Ascending aorta (tissue), 2 donors: ENCODE results near the gene UBAP2L. TPM values are rescaled to one million over a fixed set of nuclear protein-coding genes. Genes with fewer than 3 reads are reported as not detected.
"Not testable (repeated sequence)": the region's sequence is repeated elsewhere in the genome, so short reads cannot be mapped to it uniquely, and the experiment has no call there.

Experiments used
- DNase-seq, 2 donors: peaks; one replicate each; pipeline ENCODE4 v3.0.0-alpha.2; 2019; ENCODE audit warnings: low spot score in 2 of 2
- H3K27ac ChIP-seq, 2 donors: fragments of 200-600 bp; sonication (generic); one replicate each; pipeline ENCODE4 v1.5.1; 2016 to 2017; ENCODE audit warnings: mild to moderate bottlenecking in 1 of 2
- H3K27me3 ChIP-seq: fragments of 200-600 bp; sonication (generic); one replicate; pipeline ENCODE4 v1.5.1; 2017
- H3K36me3 ChIP-seq, 2 donors: fragments of 200-600 bp; sonication (generic); one replicate each; pipeline ENCODE4 v1.5.1; 2016
- H3K4me1 ChIP-seq, 2 donors: fragments of 200-600 bp; sonication (generic); one replicate each; pipeline ENCODE4 v1.5.1; 2016 to 2017; ENCODE audit warnings: mild to moderate bottlenecking in 1 of 2
- H3K4me3 ChIP-seq, 2 donors: fragments of 200-600 bp; sonication (generic); one replicate each; pipeline ENCODE4 v1.5.1; 2016 to 2017; ENCODE audit warnings: mild to moderate bottlenecking in 1 of 2
- H3K9me3 ChIP-seq, 2 donors: fragments of 200-600 bp; sonication (generic); one replicate each; pipeline ENCODE4 v1.5.1; 2016
- CTCF ChIP-seq, 3 experiments: fragments of 200-600 bp in 2 of 3; fragments of 450-650 bp in 1 of 3; sonication (generic) in 2 of 3; IDR thresholded peaks; one replicate each; pipeline ENCODE4 v1.5.1; 2016 to 2019; ENCODE audit warnings: antibody characterized with exemption in 3 of 3, mild to moderate bottlenecking in 1 of 3, moderate library complexity in 1 of 3
- intact Hi-C: fragments of 100-400 bp; cut with DNase I; formaldehyde crosslinking; loops from one replicate; pipeline ENCODE4 v1.15.1; 2023
- total RNA-seq: library from RNA; depleted of rRNA; stranded (reverse); fragments of >200 nt; gene quantifications from one replicate; pipeline ENCODE4 v1.1.0, GENCODE V29; 2016

The UBAP2L gene
- total RNA-seq, 1 donor from 2014 or later: 67.8 TPM

DNA sequence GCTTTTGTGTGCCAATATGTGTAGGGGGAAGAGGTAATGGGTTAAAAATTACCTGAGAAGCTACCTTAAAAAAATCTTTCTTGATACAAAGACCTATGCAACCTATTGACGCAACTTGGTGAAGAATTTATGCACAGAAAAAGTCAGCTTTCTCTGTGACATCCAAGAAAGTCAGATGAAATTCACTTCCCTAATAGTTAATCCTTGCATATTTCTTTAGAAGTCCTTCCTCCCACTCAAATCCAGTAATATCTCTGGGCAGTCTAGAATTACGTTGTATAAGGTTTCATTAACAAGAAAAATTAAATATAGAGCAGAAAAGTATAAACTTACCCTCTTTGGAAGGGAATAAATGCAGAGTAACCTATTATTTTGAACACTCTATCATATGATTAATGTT is 2.9 kb downstream of the UBAP2L start:
- Histone ChIP-seq H3K27ac (no peak overlapping the region), H3K4me1 (peaks cover 16 to 25% of the 10 kb centered on the region in 2 donors), H3K4me3 (no peak overlapping the region), H3K36me3 (peaks cover 23 to 29% of the 10 kb centered on the region in 2 donors), H3K9me3 (no peaks in the 10 kb centered on the region), H3K27me3 (no peaks in the 10 kb centered on the region)
- intact Hi-C loops: no loop called here
- TF ChIP-seq CTCF (IDR thresholded peaks at IDR 0.05): no peak
- no peak for DNase-seq

- Histone ChIP-seq H3K27ac (no peak overlapping the region), H3K9me3 (no peaks in the 10 kb centered on the region), H3K27me3 (no peaks in the 10 kb centered on the region), H3K36me3 (peaks cover 36 to 40% of the 10 kb centered on the region in 2 donors), H3K4me3 (no peak overlapping the region), H3K4me1 (peaks cover 5 to 16% of the 10 kb centered on the region in 2 donors)
- no peak for TF ChIP-seq CTCF (IDR thresholded peaks at IDR 0.05)
- no peak for DNase-seq
- intact Hi-C loops: no loop called here
Measured at GRCh38 chr1:154225370-154225769, 4.6 kb downstream of the UBAP2L start.

- intact Hi-C loops, H3K9me3 ChIP-seq, H3K27me3 ChIP-seq, H3K27ac ChIP-seq, H3K4me1 ChIP-seq, DNase-seq, H3K4me3 ChIP-seq: not testable (repeated sequence)
- peaks cover 82 to 95% of the 10 kb centered on the region in 2 donors for H3K36me3 ChIP-seq
Measured at GRCh38 chr1:154231112-154231511, 10.4 kb downstream of the UBAP2L start.

- intact Hi-C loops, H3K27ac ChIP-seq, H3K4me3 ChIP-seq, DNase-seq, H3K4me1 ChIP-seq, H3K27me3 ChIP-seq, H3K9me3 ChIP-seq: not testable (repeated sequence)
- peaks cover 91 to 98% of the 10 kb centered on the region in 2 donors for H3K36me3 ChIP-seq
Measured at GRCh38 chr1:154233127-154233526, 12.4 kb downstream of the UBAP2L start.

DNA sequence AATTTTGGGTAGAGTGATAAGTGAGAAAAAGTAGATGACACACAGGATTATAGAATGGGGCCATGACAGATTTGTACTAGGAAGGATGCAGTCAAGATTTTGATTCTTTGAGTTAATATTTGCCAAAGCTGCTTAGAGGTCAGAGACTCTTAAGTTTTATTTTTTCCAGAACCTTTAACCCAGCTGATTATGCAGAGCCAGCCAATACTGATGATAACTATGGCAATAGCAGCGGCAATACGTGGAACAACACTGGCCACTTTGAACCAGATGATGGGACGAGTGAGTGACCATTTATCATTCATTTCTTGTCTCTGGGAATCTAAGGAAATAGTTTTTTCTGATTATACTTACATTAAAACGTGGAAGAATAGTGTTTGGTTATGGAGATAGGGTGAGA is 16.1 kb downstream of the UBAP2L start:
- no peaks in the 10 kb centered on the region for H3K9me3 ChIP-seq
- no peaks in the 10 kb centered on the region for H3K4me1 ChIP-seq
- no peak overlapping the region for H3K27ac ChIP-seq
- no peak for DNase-seq
- intact Hi-C loops: no loop called here
- H3K36me3 ChIP-seq: peaks cover 77 to 88% of the 10 kb centered on the region in 2 donors
- no peak overlapping the region for H3K4me3 ChIP-seq
- no peak for TF ChIP-seq CTCF (IDR thresholded peaks at IDR 0.05)
- no peaks in the 10 kb centered on the region for H3K27me3 ChIP-seq

DNA sequence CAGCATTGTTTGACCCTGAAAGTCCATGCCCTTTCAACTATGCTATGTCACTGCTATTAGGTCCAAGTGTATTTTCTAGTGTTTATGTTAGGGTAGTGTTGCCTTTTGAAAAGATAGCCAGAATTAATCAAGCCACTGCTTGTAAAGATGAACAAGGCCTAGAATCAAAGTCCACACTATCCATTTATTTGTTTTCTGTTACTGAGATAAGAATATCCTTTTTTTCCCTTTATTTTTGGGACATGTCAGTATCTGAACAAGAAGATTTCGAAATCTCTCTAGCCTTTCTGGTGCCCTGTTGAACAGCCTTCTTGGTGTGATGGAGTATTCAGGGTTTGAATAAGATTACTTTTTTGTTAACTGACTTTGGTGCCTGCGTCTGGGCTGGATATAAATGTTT is 16.7 kb downstream of the UBAP2L start:
- Histone ChIP-seq H3K27me3 (no peaks in the 10 kb centered on the region), H3K4me3 (no peak overlapping the region), H3K4me1 (no peaks in the 10 kb centered on the region), H3K9me3 (no peaks in the 10 kb centered on the region), H3K27ac (no peak overlapping the region), H3K36me3 (peaks cover 77 to 88% of the 10 kb centered on the region in 2 donors)
- no peak for TF ChIP-seq CTCF (IDR thresholded peaks at IDR 0.05)
- DNase-seq: no peak
- intact Hi-C loops: no loop called here

DNA sequence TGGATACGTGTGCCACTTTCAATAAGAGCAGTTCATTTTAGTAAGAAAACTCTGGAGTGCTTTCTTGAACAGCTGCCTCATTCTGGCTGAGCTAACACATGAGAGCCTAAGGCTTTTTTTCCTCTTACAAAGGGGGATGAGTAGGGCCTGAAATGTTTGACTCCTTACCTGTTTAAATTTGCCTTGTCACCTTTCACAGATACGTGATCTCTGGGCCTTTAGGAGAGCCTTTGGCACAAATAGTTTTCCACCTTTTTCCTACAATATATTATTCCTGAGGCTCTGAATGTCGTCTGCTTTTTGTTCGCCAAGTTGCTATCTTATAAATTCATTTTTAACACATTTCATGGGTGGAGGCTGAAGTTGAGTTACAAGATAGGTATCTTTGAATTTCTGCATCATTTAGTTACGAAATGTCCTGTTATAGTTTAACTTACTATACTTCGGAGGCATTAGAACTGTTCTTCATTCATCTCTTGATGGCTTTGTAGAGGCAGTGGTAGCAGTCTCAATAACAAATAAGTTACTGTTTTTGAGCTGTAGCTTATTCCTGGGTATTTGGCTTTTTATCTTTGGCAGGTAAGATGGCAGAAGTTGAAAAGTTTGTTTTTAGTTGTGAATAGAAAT is 17.2 kb downstream of the UBAP2L start:
- intact Hi-C loops: no loop called here
- Histone ChIP-seq H3K27ac (no peak overlapping the region), H3K27me3 (no peaks in the 10 kb centered on the region), H3K4me3 (no peak overlapping the region), H3K9me3 (no peaks in the 10 kb centered on the region), H3K36me3 (peaks cover 78 to 88% of the 10 kb centered on the region in 2 donors), H3K4me1 (no peaks in the 10 kb centered on the region)
- no peak for DNase-seq
- TF ChIP-seq CTCF (IDR thresholded peaks at IDR 0.05): no peak
